Lower leg skin (tissue), 4 donors: ENCODE data around the gene VEZF1. TPM values are rescaled to one million over a fixed set of nuclear protein-coding genes. Genes with fewer than 3 reads are reported as not detected.

ENCODE experiments used
- DNase-seq, 2 donors: peaks; one replicate each; pipeline ENCODE4 v3.0.0-alpha.2; 2019; ENCODE audit warnings: low spot score in 2 of 2
- H3K4me3 ChIP-seq: fragments of 200-600 bp; sonication (generic); 2 replicates; pipeline ENCODE4 v1.5.1; 2017; ENCODE audit warnings: mild to moderate bottlenecking, low read depth; ENCODE audit not compliant: poor library complexity, severe bottlenecking
- POLR2A ChIP-seq, 2 donors: fragments of 450-650 bp; IDR thresholded peaks; one replicate each; pipeline ENCODE4 v1.6.1; 2016 to 2017; ENCODE audit warnings: antibody characterized with exemption in 2 of 2, mild to moderate bottlenecking in 1 of 2, moderate library complexity in 1 of 2
- WGBS, 2 donors: methylation state at CpG; one replicate each; pipeline ENCODE4 v1.1.5; 2018; 5-methylcytosine and 5-hydroxymethylcytosine counted together
- intact Hi-C: fragments of 100-400 bp; cut with DNase I; formaldehyde crosslinking; loops from one replicate; pipeline ENCODE4 v1.15.0; 2023; ENCODE audit warnings: low total_unique reads
- total RNA-seq, 4 donors: library from RNA; depleted of rRNA; stranded (reverse); fragments of >200 nt; gene quantifications; one replicate each; pipeline ENCODE4 v1.1.0, GENCODE V29; 2016
- TF ChIP-seq, protein P1 (sequence below), 3 donors: fragments of 450-650 bp; IDR thresholded peaks; one replicate each; pipeline ENCODE4 v1.5.1; 2016; ENCODE audit warnings: antibody characterized with exemption in 3 of 3, mild to moderate bottlenecking in 3 of 3, moderate library complexity in 2 of 3

Gene VEZF1
- total RNA-seq, 4 donors from 2014 or later, result 30.3 to 56.1 (median 46.6) TPM

DNA sequence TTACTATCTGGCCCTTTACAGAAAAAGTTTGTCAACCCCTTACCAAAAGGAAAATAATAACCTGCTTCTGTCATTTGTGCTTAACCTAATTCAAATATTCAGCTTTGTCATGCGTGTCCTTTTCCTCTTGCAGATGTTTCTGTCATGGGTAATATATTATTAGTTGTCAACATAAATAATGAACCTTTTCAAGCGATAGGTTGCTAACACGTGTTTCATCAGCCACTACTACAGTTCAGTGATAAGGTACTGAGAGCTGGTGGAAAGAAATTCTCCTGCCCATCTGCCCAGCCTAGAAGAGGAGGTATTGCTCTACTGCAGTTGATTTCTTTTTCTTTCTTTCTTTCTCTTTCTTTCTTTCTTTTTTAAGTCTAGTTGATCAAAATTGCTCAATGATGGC, 31.0 kb upstream of the VEZF1 start:
- no peak overlapping the region for H3K4me3 ChIP-seq
- 62 to 67% methylated on average over 3 of the region's 3 CpGs for WGBS, 2 donors
- no peak for TF ChIP-seq POLR2A (IDR thresholded peaks at IDR 0.05)
- TF ChIP-seq, protein P1, sequence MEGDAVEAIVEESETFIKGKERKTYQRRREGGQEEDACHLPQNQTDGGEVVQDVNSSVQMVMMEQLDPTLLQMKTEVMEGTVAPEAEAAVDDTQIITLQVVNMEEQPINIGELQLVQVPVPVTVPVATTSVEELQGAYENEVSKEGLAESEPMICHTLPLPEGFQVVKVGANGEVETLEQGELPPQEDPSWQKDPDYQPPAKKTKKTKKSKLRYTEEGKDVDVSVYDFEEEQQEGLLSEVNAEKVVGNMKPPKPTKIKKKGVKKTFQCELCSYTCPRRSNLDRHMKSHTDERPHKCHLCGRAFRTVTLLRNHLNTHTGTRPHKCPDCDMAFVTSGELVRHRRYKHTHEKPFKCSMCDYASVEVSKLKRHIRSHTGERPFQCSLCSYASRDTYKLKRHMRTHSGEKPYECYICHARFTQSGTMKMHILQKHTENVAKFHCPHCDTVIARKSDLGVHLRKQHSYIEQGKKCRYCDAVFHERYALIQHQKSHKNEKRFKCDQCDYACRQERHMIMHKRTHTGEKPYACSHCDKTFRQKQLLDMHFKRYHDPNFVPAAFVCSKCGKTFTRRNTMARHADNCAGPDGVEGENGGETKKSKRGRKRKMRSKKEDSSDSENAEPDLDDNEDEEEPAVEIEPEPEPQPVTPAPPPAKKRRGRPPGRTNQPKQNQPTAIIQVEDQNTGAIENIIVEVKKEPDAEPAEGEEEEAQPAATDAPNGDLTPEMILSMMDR (IDR thresholded peaks at IDR 0.05), result no peak
- DNase-seq, result no peak
- intact Hi-C loops, result no loop called here

DNA sequence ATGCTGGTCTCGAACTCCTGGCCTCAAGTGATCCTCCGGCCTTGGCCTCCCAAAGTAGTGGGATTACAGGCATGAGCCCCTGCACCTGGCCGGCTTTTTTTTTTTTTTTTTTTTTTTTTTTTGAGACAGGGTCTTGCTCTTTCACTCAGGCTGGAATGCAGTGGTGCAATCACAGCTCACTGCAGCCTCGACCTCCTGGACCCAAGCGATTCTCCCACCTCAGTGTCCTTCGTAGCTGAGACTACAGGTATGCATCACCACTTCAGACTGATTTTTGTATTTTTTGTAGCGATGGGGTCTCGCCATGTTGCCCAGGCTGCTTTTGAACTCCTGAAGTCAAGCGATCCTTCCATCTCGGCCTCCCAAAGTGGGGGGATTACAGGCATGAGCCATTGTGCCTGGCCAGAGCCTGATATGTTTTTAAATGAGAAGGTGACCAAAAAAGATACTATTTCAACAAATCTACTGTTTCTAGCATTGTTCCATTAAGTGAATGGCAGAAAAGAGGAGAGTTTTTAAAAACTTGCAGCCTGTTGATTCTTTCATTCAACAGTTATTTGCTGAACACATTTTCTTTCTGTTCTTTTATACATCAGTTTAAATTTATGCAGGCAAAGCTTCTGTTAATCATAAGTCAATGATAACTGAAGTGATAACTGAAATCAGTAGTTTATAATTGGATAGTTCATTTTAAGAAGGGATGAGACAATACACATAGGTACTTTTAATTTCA, 22.2 kb upstream of the VEZF1 start:
- WGBS, 2 donors, result 89 to 98% methylated on average over 10 of the region's 10 CpGs
- H3K4me3 ChIP-seq, result no peak overlapping the region
- TF ChIP-seq, protein P1 (IDR thresholded peaks at IDR 0.05), result no peak
- no peak for TF ChIP-seq POLR2A (IDR thresholded peaks at IDR 0.05)
- DNase-seq, result no peak
- intact Hi-C loops, result no loop called here

DNA sequence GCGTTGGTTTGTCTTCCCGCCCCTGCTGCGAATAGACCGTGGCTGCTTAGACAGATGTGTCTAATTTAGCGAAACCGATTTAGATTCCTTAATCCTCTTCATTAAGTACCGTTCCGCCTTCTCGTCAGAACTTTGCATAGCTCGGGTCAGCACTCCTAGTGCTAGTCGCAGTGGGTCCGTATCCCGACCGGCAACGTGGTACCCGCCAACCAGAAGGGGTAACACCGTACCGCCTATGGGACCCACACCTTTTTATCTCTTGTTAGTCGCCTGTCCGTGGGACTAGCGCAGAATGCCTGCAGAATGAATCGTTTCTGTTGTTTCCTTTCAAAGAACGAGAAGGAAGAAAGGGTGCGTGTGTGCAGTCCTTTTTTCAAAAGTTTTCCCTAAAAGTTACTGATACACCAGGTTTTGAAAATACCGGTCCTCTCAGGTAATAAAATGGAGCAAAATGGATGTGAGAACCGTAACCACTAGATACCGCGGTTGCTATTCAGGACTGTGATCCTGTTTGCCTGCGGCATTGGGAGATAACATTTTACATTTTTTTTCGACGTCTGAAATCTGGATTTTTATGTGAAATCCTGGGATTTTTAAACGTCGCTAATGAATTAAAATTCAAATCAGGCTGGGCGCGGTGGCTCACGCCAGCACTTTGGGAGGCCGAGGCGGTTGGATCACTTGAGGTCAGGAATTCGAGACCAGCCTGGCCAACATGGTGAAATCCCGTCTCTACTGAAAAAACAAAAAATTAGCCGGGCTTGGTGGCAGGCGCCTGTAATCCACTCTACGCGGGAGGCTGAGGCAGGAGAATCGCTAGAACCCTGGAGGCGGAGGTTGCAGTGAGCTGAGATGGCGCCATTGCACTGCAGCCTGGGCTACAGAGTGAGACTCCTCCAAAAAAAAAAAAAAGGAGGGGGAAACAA, 20.0 kb upstream of the VEZF1 start:
- H3K4me3 ChIP-seq, result peak overlapping the region; percentile 33
- TF ChIP-seq POLR2A (IDR thresholded peaks at IDR 0.05), result no peak
- TF ChIP-seq, protein P1 (IDR thresholded peaks at IDR 0.05), result no peak
- intact Hi-C loops, result no loop called here
- 21 to 22% methylated on average over 47 of the region's 47 CpGs for WGBS, 2 donors
- DNase-seq, result no peak

DNA sequence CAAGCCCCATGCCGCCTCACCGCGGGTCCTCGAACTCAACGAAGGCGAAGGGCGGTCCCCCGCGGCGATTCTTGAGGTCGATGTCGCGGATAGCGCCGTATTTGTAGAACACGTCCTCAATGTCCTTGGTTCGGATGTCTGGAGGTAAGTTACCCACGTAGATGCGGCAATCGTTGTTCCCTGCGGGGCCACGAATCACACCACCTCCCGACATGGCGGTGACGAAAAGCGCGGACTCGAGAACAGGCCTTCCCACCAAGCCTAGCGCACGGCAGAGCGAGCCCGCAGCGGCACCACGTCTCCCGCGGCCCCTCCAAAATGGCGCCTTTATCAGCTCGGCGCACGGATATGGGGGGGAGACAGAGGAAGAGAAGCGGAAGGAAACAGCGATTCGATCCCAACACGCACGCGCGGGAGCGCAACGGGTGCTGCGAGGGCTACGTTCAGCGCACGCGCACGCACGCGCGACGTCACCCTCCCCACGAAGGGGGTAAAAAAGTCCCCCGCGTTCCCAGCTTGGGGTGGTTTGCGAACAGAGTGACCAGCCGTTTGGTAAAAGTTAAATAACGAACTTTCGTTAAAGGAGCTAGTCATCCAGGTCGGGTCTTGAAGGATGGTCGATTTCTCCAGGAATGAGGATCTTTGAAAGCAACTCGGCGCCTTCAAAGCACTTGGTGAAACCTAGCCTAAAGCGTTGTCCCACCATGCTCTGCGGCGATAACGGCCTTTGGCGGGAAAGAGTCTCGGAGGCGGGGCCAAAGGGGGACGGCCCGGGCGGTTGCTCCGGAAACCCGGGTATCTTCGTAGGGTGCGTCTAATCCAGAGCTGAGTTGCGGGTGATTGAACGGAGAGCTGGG, 19.1 kb upstream of the VEZF1 start, which contains the start of gene SRSF1:
TSS of gene SRSF1 (minus strand) at position 323 of the 857 bp plus-strand sequence. CDS start at position 214, 109 bp downstream.
- TF ChIP-seq, protein P1 (IDR thresholded peaks at IDR 0.05), result peak in 1 of 3 donors; percentile 15
- peak in 1 of 2 donors; percentile 87 for TF ChIP-seq POLR2A (IDR thresholded peaks at IDR 0.05)
- intact Hi-C loops, result no loop called here
- DNase-seq, result peak; percentile 96 to 99
- 0 to 1% methylated on average over 81 to 83 of the region's 86 CpGs for whole genome bisulfite sequencing, 2 donors
- peak within 1 kb of the TSS; percentile 79 for H3K4me3 ChIP-seq

DNA sequence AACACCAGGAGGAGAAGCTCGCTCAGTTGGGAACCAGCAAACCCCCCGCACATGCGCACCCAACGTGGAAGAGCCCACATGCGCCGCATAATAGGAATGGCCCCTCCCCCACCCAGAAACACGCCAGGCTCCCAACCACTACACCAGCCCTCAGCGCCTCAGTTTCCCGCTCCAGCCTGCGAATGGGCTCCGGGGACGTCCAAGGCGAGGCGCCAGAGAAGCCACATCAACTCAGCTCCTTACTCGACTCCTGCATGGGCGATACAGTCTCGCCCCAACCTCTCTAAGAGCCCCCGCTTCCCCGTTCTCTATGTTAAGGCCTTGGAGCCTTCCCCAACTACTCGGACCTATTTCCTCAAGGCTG, 18.5 kb upstream of the VEZF1 start:
- DNase-seq, result peak; percentile 82 to 95
- WGBS, 2 donors, result 0 to 3% methylated on average over 13 to 19 of the region's 20 CpGs
- intact Hi-C loops, result no loop called here
- peak overlapping the region; percentile 79 for H3K4me3 ChIP-seq
- TF ChIP-seq, protein P1 (IDR thresholded peaks at IDR 0.05), result no peak
- TF ChIP-seq POLR2A (IDR thresholded peaks at IDR 0.05), result no peak
